CD4-positive, alpha-beta T cell treated with Interferon alpha-2 for 1 hour (primary cell): ENCODE results near the gene EGFL7.
"Not testable (repeated sequence)": the region's sequence is repeated elsewhere in the genome, so short reads cannot be mapped to it uniquely, and the experiment has no call there.

Source experiments
- DNase-seq, 2 donors: peaks; one replicate each; pipeline ENCODE4 v3.0.0-alpha.2; 2020 to 2022

The EGFL7 gene

DNA sequence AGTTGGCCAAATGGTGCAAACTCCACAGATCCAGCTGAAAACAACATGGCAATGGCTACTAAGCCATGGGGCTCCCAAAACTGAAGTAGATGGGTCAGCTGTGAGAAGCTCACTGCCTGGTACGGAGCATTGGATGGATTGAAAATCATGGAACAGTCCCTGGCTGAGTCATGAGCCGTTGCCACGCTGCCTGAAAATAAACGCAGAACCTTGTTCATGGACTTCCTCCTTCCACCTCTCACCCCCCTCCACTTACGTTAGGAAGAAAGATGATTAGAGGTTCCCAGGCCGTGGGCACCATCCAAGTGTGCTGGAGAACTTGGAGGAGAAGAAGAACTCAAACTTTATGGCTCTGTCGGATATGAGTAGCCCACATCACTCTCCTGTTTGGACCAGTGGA lies 42.8 kb downstream of the EGFL7 start:
- no peak for DNase-seq

GRCh38 chr9:136707011-136707410 lies 44.3 kb downstream of the EGFL7 start:
- no peak for DNase-seq

- no peak for DNase-seq
Observed at GRCh38 chr9:136707849-136708517, 45.3 kb downstream of the EGFL7 start.

GRCh38 chr9:136709454-136710109 lies 46.9 kb downstream of the EGFL7 start:
- no peak for DNase-seq

GRCh38 chr9:136710543-136710942 lies 47.8 kb downstream of the EGFL7 start:
- DNase-seq = no peak

GRCh38 chr9:136711219-136711648 lies 48.5 kb downstream of the EGFL7 start:
- DNase-seq = not testable (repeated sequence)

DNA sequence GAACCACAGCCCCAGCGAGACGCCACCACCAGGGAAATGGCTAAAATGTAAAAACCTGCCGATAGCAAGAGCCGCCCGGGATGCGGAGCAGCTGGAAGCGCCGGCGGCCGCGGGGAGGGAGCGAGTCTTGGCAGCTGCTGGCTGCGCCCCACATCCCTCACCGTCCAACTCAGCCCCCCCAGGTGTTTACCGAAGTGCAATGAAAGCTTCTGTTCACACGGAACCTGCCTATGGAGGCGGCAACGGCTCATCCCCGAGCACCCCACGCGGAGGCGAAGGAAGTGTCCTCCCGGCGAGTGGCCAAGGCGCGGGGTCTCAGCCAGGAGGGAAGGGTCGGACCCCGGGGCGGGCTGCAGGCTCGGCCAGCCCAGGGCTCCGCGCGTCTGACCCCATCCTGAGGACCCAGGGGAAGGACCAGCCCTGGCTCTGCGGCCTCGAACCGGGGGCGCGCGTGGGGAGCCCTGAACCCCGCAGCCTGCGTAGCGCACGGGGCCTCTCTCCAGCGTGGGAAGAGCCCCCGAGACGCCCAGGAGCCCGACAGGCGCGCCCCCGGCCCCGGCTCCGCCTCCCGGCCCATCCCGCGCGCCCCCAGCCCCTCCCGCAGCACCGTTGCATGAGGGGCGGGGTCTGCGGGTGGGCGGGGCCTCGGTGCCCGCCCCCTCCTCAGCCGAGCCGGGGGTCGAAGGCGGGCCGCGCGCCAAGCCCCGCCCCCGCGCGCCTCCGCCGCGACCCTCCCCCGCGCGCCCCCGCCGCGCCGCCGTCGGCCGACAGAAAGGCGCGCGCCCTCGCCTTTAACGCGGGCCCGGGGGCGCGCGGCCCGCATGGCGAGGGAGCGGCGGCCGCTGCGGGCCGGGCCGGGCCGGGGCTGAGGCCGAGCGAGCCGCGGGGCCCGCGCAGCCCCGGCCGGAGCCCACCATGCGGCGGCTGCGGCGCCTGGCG lies 49.3 kb downstream of the EGFL7 start, which contains the start of gene DIPK1B:
DIPK1B (plus strand) TSS at position 822 of the 939 bp plus-strand sequence; CDS start at position 916, 94 bp downstream.
- DNase-seq = no peak

- no peak for DNase-seq
Observed at GRCh38 chr9:136712690-136713544, 50.2 kb downstream of the EGFL7 start.

DNA sequence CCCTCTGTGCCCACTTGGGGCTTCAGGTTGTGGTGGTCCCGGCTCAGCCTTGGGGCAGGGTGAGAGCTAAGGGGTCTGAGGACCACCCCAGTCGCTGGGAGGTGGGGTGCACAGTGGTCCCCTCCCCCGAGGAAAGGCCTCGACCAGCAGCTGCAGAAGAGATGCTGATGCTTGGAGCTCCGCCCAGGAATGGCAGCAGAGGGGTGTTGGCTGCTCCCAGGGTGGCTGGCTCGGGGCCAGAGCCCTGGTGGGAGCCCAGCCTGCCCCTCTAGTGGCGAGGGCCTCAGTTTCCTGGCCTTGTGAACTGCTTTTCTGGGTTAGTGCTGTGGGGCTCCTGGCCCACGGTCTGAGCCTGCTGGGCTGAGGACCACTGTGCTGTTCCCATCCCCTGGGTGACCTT lies 50.8 kb downstream of the EGFL7 start:
- no peak for DNase-seq

GRCh38 chr9:136714096-136714892 lies 51.6 kb downstream of the EGFL7 start:
- no peak for DNase-seq

DNA sequence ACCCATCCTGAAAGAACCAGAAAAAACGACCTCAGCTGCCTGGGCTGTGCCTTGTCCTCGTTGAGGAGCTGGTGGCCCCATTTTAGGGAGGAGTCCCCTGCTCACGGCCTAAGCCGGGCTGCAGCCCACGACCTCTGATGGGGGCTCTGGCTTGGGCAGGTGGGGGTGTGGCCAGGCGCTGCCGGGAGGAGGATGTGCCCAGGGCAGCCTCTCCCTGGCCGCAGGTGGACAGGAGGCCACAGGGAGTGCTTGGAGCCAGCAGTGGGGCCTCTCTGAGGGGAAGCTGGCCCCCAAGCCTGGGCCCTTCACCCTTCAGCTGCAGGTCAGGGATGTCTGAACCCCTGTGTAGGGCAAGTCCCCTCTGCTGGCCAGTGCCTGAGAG lies 52.2 kb downstream of the EGFL7 start:
- no peak for DNase-seq

GRCh38 chr9:136717399-136717798 lies 54.7 kb downstream of the EGFL7 start:
- DNase-seq = no peak

DNA sequence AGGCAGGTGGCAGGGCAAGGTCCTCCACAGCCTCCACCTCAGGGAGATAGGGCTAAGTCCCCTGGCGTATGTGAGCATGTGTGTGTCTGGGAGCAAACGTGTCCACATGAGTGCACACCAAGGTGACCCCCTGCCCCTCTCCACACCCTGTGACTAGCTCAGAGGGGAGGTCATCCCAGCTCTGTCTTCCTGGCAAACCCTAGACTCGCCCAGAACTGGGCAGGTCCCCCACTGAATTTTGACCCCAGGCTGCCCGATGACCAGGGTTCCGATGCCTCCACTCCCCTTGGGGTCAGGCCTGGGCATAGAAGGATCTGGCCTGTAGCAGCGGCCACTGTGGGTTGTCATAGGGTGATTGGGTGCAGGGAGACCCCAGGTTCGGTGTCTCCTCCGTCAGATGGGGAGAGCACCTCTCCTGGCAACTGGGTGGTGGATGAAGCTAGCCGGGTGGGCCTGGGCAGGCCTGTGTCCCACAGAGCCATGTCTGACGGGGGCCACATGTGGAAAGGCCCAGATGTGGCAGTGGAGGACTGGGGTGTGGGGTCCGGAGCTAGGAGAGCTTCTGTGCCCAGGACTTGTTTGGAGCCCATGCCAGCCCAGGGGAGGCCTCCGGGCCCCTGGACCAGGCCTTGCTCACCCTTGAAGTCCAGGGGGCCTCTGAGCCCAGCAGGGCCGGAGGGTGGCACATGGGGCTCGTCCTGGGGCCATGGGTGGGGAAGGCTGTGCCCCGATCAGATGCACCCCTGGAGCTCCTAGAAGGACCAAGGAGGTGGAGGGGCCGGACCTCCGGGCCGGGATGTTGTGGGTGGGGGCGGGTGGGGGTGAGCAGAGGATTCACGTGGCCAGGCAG lies 55.9 kb downstream of the EGFL7 start:
- no peak for DNase-seq

GRCh38 chr9:136719195-136719880 lies 56.6 kb downstream of the EGFL7 start:
- peak; percentile 36 to 42 for DNase-seq

DNA sequence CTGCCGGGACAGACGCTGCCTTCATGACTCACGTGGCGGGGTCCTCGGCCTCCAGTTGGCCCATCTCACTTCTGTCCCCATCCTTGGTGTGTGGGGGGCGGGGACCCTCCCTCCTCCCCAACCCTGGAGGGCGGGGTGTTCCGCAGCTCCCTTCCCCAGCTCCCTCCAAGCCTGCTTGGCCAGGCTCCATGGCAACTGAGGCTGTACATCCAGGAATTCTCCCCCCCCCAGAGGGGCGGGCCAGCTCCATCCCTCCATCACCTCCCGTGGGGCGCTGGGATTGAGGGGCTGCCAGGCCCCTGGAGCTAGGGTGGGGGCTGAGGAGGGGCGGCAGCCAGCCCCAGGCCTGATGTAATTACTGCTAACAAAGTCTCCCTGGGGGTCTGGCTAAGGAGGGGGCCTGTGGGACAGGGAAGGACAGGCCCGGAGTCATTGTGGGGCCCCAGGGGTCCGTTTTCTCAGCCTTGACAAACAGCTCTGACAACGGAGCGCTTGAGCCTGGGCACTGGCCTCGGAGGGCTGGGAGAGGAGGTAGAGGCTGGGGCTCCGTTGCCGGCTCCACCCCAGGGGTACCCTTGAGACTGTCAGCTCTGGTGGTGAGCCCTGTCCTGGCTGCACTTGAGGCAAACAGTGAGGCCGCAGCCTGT lies 57.7 kb downstream of the EGFL7 start:
- no peak for DNase-seq

- DNase-seq = no peak
Observed at GRCh38 chr9:136720898-136721338, 58.2 kb downstream of the EGFL7 start.

DNA sequence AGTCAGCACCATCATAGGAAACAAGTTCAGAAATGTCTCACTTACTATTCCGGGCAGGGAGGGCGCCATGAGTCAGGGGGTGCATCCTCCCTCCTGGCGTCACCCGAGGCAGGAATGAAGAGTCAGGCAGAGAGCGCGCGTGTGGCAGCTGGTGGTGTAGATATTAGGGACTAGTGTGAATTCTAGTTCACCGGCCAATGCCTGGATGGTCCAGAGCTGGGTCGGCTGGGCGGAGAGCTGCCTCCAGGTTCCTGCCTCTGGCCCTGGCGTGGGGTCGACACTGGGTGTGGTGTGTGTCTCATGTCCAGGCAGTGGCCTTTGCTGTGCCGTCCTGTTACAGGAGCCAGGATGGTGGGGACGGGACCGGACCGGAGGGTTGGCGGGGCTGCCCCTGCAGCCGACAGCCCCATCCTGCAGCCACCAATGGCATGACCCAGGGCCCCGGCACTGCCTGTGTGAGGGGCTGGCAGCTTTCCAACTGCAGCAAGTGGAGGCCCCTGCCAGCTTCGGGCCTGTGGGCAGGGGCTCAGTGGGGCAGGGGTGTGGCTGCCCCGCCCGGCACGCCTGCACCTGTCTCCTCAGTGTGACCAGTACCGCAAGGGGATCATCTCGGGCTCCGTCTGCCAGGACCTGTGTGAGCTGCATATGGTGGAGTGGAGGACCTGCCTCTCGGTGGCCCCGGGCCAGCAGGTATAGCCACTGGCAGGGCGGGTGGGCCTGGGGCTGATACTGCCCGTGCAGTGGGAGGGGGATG lies 58.8 kb downstream of the EGFL7 start:
- DNase-seq = no peak
